HG03060 (cell line): ENCODE data around the gene VPS39.

Experiments used
- ATAC-seq: cut with Tn5 transposase; IDR thresholded peaks from one replicate; pipeline ENCODE4 v1.9.1; 2021; ENCODE audit warnings: low read depth, moderate number of reproducible peaks; ENCODE audit not compliant: unreplicated experiment

Gene VPS39

DNA sequence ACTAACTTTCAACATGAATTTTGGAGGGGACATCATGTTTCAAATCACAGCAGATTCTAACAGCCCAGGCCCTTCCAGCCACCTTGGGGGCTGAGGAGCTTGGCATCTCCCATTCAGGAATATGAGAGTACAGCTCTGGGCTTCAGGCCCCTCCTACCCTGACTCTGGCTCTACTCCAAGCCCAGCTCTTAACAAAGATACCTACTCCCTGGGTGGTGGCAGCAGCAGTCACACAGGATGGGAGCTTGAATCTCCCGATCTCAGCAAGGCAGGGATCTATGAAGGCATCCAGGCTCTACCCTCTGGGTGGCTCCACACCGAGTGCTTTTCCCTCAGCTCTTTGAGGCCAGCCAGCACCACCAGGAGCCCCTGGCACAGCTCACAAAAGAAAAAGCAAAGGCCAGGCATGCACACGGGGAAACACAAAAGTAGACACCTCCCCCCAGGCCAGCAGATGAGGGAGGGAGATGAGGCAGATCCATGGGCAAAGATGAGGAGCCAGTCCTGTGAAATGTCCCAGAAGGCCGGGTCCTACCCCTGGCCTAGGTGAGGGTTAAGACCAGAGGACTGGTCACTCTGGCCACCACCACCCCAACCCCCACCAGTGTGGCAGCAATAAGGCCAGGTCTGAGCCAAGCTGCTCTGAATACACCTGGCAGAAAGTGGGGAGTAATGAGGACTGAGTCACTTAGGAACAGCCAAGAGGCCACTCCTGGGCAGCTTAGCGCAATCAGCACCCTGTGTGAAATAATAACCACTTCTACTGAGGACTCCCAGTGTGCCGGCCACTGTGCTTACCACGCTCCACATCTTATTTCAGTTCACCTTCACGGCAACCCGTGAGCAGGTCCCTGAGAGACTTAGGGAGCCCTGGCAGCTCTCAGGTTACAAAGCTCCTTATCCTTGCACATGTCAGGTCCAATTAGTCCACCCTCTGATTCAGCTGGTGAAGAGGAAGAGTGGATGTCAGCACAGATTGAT, 76.0 kb downstream of the VPS39 start:
- ATAC-seq, result no peak

DNA sequence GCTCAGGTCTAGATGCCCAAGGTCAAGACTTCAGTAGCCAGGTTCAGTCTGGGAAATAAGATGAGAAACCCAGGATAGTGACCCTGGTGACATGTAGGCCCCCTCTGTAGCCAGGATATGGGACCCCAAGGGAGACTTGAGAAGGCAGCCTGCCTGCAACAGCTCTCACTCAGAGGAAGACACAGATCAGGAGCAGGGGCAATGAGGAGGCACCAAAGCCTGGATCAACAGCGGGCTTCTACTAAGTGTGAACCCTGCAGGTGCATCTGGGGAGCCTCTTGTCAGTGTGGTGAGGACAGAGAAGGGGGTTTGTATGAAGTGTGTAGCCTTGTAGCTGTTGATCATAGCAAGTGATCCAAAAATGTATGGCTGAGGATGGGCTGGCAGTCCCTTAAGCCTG, 77.1 kb downstream of the VPS39 start:
- ATAC-seq, result no peak

DNA sequence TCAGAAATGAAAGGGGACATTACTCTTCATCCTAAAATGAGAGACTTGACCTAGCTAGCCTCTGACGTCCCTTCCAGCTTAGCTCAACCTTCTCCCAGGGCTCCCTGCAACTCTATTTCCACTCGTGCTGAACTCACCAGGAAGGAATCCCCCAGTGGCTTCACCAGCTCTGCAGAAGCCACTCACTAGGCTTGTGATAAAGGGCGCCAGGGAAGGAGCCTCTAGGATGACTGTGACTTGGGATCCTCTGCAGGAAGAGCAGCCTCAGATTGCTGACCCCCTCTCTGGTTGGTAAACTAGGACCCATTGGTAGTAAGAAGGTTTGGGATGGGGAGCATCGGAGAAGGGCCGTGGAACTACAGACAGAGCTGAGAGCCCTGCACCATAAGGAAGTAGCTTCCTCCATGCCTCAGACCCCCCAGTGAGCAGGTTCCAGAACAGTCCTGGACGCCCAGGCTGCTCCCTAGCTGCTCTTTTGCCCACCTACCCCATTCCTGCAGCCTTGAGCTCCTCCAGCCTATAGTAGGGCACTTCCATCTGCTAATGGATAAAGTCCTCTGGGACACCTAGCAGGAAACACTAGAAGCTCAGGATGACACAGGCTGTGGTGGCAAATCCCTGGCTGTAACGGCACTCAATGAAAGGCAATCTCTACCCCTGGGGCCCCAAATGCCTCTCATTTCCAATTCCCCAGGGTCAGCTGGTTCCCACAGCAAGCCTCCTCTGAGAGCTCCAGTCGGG, 77.7 kb downstream of the VPS39 start:
- no peak for ATAC-seq

DNA sequence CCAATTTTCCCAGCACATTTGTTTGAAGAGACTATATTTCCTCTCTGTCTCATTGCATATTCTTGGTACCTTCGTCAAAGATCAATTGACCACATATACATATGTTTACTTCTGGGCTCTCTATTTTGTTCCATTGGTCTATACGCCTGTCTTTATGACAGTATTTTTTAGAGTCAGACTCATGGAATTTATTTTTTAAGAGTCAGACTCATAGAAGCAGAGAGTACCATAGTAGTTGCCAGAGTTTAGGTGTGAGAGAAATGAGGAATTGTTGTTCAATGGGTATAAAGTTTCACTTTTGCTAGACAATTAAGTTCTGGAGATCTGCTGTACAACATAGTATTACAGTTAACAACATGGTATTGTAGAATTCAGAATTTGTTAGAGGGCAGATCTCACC, 78.7 kb downstream of the VPS39 start:
- ATAC-seq, result no peak

DNA sequence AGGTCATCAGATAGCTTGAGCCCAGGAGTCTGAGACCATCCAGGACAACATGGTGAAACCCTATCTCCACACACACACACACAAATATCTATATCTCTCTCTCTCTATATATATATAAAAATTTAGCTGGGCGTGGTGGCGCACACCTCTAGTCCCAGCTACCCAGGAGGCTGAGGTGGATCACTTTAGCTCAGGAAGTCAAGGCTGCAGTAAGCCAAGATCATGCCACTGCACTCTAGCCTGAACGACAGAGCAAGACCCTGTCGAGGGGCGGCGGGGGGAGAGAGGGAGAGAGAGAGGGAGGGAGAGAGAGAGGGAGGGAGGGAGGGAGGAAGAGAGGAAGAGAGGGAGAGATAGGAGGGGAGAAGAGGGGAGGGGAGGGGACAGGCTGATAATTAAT, 79.6 kb downstream of the VPS39 start:
- ATAC-seq, result no peak

DNA sequence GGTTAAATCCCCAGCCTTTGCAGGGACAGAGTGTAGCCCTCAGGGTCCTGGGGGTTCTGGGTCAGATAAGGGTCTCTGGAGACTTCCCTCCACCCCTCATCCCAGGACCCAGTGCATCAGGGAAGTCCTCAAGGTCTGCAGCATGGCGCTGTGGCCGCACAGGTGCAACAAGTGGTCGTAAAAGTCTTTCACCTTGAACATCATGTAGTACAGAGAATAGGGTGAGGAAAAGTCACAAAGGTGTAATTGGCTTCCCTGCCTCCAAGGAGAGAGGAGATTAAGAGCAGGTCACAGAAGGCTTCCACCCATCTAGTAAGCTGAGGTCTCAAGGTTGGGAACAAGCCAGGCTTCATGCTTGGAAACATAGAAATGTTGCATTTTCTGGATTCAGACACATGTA, 84.6 kb downstream of the VPS39 start:
- ATAC-seq, result no peak

DNA sequence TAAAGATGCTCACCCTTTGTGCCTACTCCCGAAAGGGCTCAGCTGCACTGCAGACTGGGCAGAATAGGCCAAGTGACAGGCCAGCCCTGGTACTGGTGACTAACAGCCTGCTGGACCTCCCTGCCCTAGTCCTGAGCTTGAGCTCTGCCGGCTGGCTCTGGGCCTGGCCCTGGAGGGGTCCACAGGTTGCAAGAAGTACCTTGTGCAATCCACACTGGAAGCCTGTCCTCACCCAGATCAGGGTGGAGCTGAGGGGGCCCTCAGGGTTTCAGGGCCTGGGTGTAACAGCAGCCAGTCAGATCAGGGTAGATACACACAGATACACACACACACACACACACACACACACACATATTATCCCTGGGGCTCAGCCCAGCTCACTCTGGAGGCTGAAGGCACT, 86.4 kb downstream of the VPS39 start:
- ATAC-seq, result no peak

DNA sequence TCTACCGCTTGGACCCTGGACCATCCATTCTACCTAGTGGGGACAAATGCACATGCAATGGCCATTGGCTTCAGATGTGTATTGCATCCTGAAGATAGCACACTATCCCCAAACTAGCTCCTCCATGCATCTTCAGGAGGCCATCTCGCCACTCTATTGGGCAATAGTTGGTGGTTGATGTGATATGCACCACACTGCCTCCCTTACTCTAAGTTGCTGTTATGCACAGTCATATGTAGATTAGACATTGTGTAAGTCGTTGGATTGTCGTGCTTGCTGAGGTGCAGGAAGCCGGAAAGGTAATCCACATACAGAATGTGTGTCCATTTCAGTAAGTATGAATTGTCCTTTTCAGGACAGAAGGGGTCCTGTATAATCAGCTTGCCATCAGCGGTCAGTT, 87.1 kb downstream of the VPS39 start:
- ATAC-seq, result no peak

DNA sequence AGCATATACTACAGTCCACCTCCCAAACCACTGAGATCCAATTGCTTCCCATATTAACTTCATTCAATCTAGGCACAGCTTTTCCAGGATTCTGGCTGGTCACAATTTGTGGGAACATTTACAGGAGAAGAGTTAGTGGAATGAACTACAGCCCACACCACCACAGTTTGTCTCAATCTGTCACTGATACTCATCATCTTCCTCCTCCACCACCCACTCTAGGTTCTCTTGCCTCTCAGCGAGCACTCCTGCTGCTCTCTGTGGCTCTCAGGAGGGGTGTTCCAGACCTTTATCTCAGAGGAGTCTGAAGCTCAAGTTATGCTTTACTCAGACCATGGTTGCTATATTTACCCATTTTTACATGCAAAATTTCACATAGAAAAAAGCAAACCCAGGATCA, 87.8 kb downstream of the VPS39 start:
- no peak for ATAC-seq

DNA sequence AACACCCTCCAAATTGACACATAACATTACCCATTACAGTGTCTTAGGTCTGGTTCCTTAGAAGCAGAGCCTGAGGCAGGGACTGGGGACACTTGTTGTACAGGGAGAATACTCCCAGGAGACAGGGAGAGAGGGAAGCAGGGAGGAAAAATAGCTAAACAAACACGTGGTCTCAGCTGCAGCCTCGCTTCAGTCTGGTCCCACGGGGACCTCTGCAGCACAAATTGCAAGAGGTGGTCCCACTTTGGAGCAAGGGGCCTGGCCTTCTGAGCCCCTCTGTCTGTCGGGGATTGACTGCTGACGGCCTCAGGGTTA, 88.7 kb downstream of the VPS39 start:
- ATAC-seq, result no peak

DNA sequence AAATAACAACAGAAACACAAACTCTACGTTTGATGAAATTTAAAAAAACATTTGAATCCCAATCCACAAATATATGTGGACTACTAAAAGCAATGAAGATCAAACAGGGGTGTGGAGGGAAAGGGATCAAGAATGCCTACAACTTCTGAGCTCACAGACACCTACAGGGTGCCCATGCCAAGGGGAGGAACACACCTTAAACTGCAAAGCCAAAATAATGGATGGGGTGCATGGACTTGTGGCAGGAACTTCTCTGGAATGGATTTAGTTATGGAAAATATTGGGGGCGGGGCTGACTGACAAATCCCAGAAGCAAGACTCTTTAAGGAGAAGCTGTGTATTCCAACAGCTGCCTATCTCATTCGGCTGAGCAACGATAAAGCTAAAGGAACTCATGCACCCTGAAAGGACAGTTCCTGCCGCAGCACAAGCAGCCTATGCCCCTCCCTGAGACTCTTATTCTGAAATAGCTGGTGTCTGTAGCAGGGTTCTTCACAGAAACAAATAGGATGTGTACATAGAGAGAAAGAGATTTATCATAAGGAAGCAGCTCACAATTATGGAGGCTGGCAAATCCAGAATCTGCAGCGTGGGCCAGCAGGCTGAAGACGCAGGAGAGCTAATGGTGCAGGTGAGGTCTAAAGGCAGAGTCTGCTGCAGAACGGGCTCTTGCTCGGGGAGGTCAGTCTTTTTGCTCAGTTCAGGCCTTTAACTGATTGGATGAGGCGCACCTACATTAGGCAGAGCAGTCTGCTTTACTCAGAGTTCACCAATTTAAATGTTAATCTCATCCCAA, 89.3 kb downstream of the VPS39 start:
- no peak for ATAC-seq

DNA sequence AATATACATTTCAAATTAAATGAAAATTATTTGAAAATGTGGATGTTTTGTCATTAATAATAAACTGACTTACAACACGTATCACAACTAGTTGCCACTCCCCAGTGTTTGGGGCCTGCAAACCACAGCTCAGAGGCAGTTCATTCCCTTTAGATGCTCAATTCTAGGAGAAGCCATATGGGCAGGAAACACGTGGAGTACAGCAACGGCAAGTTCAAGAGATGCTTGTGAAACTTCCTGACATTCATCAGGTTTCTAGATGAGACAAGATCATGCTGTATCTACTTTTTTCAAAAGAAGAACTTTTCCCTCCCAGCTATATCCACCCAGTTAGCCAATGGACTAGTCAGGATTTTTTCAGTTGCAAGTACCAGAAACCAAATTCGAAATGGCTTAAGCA, 96.2 kb downstream of the VPS39 start:
- no peak for ATAC-seq

DNA sequence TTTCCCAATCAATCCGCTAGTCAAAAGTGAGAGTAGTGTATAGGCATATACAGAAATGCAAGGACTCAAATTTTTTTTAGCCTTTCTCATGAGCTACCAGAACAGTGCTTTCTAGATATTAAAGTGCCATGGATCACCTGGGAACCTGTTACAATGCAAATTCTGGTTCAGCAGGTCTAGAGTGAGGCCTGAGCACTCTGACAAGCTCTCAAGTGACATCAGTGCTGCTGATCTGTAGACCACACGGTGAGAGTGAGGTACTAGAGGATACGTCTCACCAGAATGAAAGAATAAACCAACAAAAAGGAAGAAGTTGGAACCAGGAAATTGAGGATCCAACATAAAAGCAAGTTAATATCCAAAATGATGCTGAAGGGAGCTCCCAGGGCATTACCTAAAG, 97.7 kb downstream of the VPS39 start:
- ATAC-seq, result no peak

DNA sequence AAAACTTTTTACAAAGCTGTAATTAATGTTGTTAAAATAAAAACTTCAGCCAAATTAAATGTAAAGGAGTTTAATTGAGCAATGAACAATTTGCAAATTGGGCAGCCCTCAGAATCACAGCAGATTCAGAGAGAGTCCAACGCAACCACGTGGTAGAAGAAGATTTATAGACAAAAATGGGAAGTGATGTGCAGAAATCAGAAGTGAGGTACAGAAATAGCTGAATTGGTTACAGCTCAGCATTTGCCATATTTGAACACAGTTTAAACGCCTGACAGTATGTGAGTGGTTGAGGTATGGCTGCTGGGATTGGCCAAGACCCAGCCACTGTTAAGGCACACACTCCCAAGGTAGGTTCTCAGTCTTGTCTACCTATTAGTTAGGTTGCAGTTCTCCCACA, 99.3 kb downstream of the VPS39 start:
- ATAC-seq, result no peak
